Measurements from ENCODE around the gene FASTK.

The FASTK gene

GRCh38 chr7:151065516-151065915 lies 15.1 kb downstream of the FASTK start:
- no peak for DNase-seq (ENCODE audit: low read depth)

- no peak for DNase-seq (ENCODE audit: low read depth)
Observed at GRCh38 chr7:151064993-151065392, 15.6 kb downstream of the FASTK start.

GRCh38 chr7:151064454-151064853 lies 16.2 kb downstream of the FASTK start:
- no peak for DNase-seq (ENCODE audit: low read depth)

- no peak for DNase-seq (ENCODE audit: low read depth)
Observed at GRCh38 chr7:151063212-151063561, 17.4 kb downstream of the FASTK start.

- DNase-seq (ENCODE audit: low read depth): no peak
Observed at GRCh38 chr7:151062399-151063211, 18.0 kb downstream of the FASTK start.

- no peak for DNase-seq (ENCODE audit: low read depth)
Observed at GRCh38 chr7:151062111-151062398, 18.6 kb downstream of the FASTK start.

GRCh38 chr7:151061213-151062110 lies 19.1 kb downstream of the FASTK start:
- DNase-seq (ENCODE audit: low read depth): no peak

- no peak for DNase-seq (ENCODE audit: low read depth)
Observed at GRCh38 chr7:151060416-151061212, 20.0 kb downstream of the FASTK start.

- DNase-seq (ENCODE audit: low read depth): no peak
Observed at GRCh38 chr7:151060113-151060415, 20.5 kb downstream of the FASTK start.

GRCh38 chr7:151059367-151060112 lies 21.1 kb downstream of the FASTK start, which contains the start of gene SLC4A2:
Gene SLC4A2, plus strand, starts transcription at chr7:151059589. Its CDS starts 2,399 bp downstream, at chr7:151061988.
- no peak for DNase-seq (ENCODE audit: low read depth)

GRCh38 chr7:151058781-151059366 lies 21.7 kb downstream of the FASTK start:
- DNase-seq (ENCODE audit: low read depth): no peak

GRCh38 chr7:151057989-151058780 lies 22.4 kb downstream of the FASTK start:
- DNase-seq (ENCODE audit: low read depth): peak; percentile 100

GRCh38 chr7:151057506-151057988 lies 23.1 kb downstream of the FASTK start, which contains the start of gene CDK5:
Gene CDK5, minus strand, starts transcription at chr7:151057897. Its CDS starts 49 bp downstream, at chr7:151057848.
- no peak for DNase-seq (ENCODE audit: low read depth)

- DNase-seq (ENCODE audit: low read depth): no peak
Observed at GRCh38 chr7:151056666-151057505, 23.7 kb downstream of the FASTK start.

GRCh38 chr7:151056283-151056665 lies 24.3 kb downstream of the FASTK start:
- DNase-seq (ENCODE audit: low read depth): no peak

- DNase-seq (ENCODE audit: low read depth): no peak
Observed at GRCh38 chr7:151053751-151054150, 26.9 kb downstream of the FASTK start.

- no peak for DNase-seq (ENCODE audit: low read depth)
Observed at GRCh38 chr7:151053096-151053495, 27.5 kb downstream of the FASTK start.

GRCh38 chr7:151051108-151051507 lies 29.5 kb downstream of the FASTK start:
- no peak for DNase-seq (ENCODE audit: low read depth)

GRCh38 chr7:151048911-151049463 lies 31.6 kb downstream of the FASTK start:
- DNase-seq (ENCODE audit: low read depth): no peak

All from non-pigmented ciliary epithelial cell (primary cell).